GM10266 (cell line): Measurements from ENCODE around the gene ARL13B.
A peak's percentile ranks its signal among the peaks of the same experiment; 100 is the strongest.
"Not testable (repeated sequence)": the region's sequence is repeated elsewhere in the genome, so short reads cannot be mapped to it uniquely, and the experiment has no call there.

Experiments used
- DNase-seq: peaks from one replicate; pipeline ENCODE4 v3.0.0; 2012; ENCODE audit errors: extremely low spot score
- CTCF ChIP-seq: IDR thresholded peaks from 2 replicates; pipeline ENCODE4 v1.5.1; 2012; ENCODE audit warnings: mild to moderate bottlenecking, low read depth; ENCODE audit not compliant: control insufficient read depth, insufficient read depth; ENCODE audit errors: missing control alignments

Gene ARL13B

GRCh38 chr3:93962798-93963197 lies 17.2 kb upstream of the ARL13B start:
- no peak for TF ChIP-seq CTCF
- DNase-seq, result no peak

- DNase-seq, result not testable (repeated sequence)
Observed at GRCh38 chr3:93965106-93965505, 14.8 kb upstream of the ARL13B start.

GRCh38 chr3:93969443-93969842 lies 10.5 kb upstream of the ARL13B start:
- no peak for DNase-seq
- TF ChIP-seq CTCF, result no peak

GRCh38 chr3:93969997-93970396 lies 10.0 kb upstream of the ARL13B start:
- TF ChIP-seq CTCF, result no peak
- no peak for DNase-seq

- TF ChIP-seq CTCF, result no peak
- peak; percentile 54 for DNase-seq
Observed at GRCh38 chr3:93973131-93974126, 6.5 kb upstream of the ARL13B start, which contains the start of gene PROS1. Gene PROS1 (minus strand): TSS chr3:93973896. CDS start chr3:93973749, 147 bp downstream.

GRCh38 chr3:93981649-93982048 lies 1.7 kb downstream of the ARL13B start:
- no peak for TF ChIP-seq CTCF
- no peak for DNase-seq

- no peak for TF ChIP-seq CTCF
- no peak for DNase-seq
Observed at GRCh38 chr3:93983408-93983807, 3.5 kb downstream of the ARL13B start.
